GM12891 (cell line): ENCODE data around the gene FBXO33.

ENCODE experiments used
- DNase-seq: peaks from one replicate; pipeline ENCODE4 v3.0.0; 2011; ENCODE audit warnings: low spot score; ENCODE audit not compliant: insufficient read length
- FAIRE-seq: peaks from 2 replicates; lab custom pipeline; 2011; peaks lifted over from hg19 to GRCh38; lab: Jason Lieb, UNC
- PAX5 ChIP-seq: IDR thresholded peaks from 2 replicates; pipeline ENCODE4 v1.6.1; 2011; ENCODE audit warnings: low read length, moderate library complexity, mild to moderate bottlenecking; ENCODE audit not compliant: insufficient read depth, severe bottlenecking
- POLR2A ChIP-seq: IDR thresholded peaks from 2 replicates; pipeline ENCODE4 v1.6.1; 2011; ENCODE audit warnings: low read depth, low read length, control low read depth
- POLR2AphosphoS5 ChIP-seq: IDR thresholded peaks from 2 replicates; pipeline ENCODE4 v1.6.1; 2011; ENCODE audit warnings: low read depth, low read length, control low read depth
- POU2F2 ChIP-seq: IDR thresholded peaks from 2 replicates; pipeline ENCODE4 v1.6.1; 2011; ENCODE audit warnings: low read depth, mild to moderate bottlenecking, control low read depth, low read length, moderate library complexity
- SPI1 ChIP-seq: IDR thresholded peaks from 2 replicates; pipeline ENCODE4 v1.6.1; 2011; ENCODE audit warnings: low read depth, low read length, control low read depth
- TAF1 ChIP-seq: IDR thresholded peaks from 2 replicates; pipeline ENCODE4 v1.6.1; 2011; ENCODE audit warnings: low read depth, low read length, control low read depth

FBXO33 gene

GRCh38 chr14:39376667-39377403 lies 55.4 kb downstream of the FBXO33 start:
- TF ChIP-seq PAX5 (no peak), TAF1 (no peak), SPI1 (no peak), POU2F2 (no peak), POLR2AphosphoS5 (no peak), POLR2A (no peak)
- DNase-seq (no peak), FAIRE-seq (no peak)

- TF ChIP-seq POU2F2 (no peak), POLR2AphosphoS5 (no peak), PAX5 (no peak), POLR2A (no peak), TAF1 (no peak), SPI1 (no peak)
- no peak for FAIRE-seq
- DNase-seq, result no peak
Measured at GRCh38 chr14:39374851-39375250, 57.4 kb downstream of the FBXO33 start.

- TF ChIP-seq POLR2A, result no peak
- no peak for TF ChIP-seq TAF1
- no peak for TF ChIP-seq SPI1
- no peak for TF ChIP-seq PAX5
- TF ChIP-seq POLR2AphosphoS5, result no peak
- no peak for TF ChIP-seq POU2F2
- FAIRE-seq, result no peak
- DNase-seq, result no peak
Measured at GRCh38 chr14:39372656-39373055, 59.6 kb downstream of the FBXO33 start.

- DNase-seq, result no peak
- FAIRE-seq, result no peak
- TF ChIP-seq POLR2AphosphoS5, result no peak
- TF ChIP-seq POU2F2, result no peak
Measured at GRCh38 chr14:39370415-39370814, 61.8 kb downstream of the FBXO33 start.

- DNase-seq (no peak), FAIRE-seq (no peak)
- TF ChIP-seq POU2F2 (no peak), SPI1 (no peak), POLR2AphosphoS5 (no peak), POLR2A (no peak), TAF1 (no peak), PAX5 (no peak)
Measured at GRCh38 chr14:39369029-39369428, 63.2 kb downstream of the FBXO33 start.

GRCh38 chr14:39368261-39368959 lies 63.8 kb downstream of the FBXO33 start:
- no peak for TF ChIP-seq POLR2A
- TF ChIP-seq PAX5, result no peak
- TF ChIP-seq POLR2AphosphoS5, result no peak
- TF ChIP-seq TAF1, result no peak
- TF ChIP-seq POU2F2, result no peak
- TF ChIP-seq SPI1, result no peak
- DNase-seq, result peak; percentile 21
- FAIRE-seq, result no peak

GRCh38 chr14:39367387-39367751 lies 64.9 kb downstream of the FBXO33 start:
- TF ChIP-seq PAX5 (no peak), POU2F2 (no peak), POLR2AphosphoS5 (no peak), POLR2A (no peak), TAF1 (no peak), SPI1 (no peak)
- FAIRE-seq, result no peak
- DNase-seq, result no peak

- DNase-seq (no peak), FAIRE-seq (no peak)
- TF ChIP-seq POLR2A (no peak), POLR2AphosphoS5 (no peak), TAF1 (no peak), POU2F2 (no peak), SPI1 (no peak), PAX5 (no peak)
Measured at GRCh38 chr14:39366460-39367386, 65.5 kb downstream of the FBXO33 start.

GRCh38 chr14:39365354-39365753 lies 66.9 kb downstream of the FBXO33 start:
- TF ChIP-seq SPI1, result no peak
- no peak for TF ChIP-seq TAF1
- no peak for TF ChIP-seq PAX5
- no peak for TF ChIP-seq POLR2A
- no peak for TF ChIP-seq POLR2AphosphoS5
- TF ChIP-seq POU2F2, result no peak
- no peak for DNase-seq
- no peak for FAIRE-seq
